HG02852 (cell line): ENCODE measurements around the gene SVIL.

Experiments used
- ATAC-seq: cut with Tn5 transposase; IDR thresholded peaks from one replicate; pipeline ENCODE4 v1.9.1; 2021; ENCODE audit warnings: mild to moderate bottlenecking, moderate library complexity; ENCODE audit not compliant: unreplicated experiment

The SVIL gene

GRCh38 chr10:29650552-29650944, 15.8 kb upstream of the SVIL start:
- no peak for ATAC-seq

DNA sequence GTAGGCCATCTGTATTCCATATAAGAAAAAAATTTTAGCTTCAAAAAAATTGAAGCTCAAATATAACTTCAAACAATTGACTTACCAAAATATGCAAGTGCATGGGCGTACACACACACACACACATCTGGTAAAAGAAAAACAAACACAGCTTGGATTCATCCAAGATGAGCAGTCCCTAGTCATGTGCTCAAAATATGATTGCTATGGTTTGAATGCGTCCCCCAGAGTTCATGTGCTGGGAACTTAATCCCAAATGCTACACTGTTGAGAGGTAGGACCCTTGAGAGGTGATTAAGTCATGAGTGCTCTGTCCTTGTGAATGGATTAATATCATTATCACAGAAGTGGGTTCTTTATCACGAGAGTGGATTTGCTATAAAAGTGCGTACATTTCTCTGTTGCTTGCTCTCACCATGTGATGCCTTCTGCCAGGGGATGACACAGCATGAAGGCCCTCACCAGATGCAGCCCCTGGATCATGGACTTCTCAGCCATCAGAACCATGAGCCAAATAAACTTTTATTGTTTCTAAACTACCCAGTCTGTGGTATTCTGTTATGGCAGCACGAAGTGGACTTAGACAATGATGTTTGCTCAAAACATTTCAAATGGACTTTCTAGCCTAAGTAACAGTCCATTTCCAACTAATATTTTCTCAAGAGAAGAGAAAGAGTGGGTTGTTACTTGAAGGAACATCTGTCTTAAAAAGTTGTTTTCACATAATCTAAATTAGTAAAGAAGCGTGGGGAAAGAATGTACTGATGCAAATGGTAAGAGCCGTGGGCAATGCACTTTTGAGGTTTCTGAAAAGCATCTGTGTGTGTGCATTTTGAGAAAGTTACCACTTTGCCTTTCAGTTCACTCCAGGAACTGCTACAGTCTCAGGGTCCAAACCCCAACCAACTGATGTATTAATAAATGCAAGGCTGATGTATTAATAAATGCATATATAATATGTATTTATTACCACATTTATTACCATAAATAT, 15.1 kb upstream of the SVIL start:
- no peak for ATAC-seq

DNA sequence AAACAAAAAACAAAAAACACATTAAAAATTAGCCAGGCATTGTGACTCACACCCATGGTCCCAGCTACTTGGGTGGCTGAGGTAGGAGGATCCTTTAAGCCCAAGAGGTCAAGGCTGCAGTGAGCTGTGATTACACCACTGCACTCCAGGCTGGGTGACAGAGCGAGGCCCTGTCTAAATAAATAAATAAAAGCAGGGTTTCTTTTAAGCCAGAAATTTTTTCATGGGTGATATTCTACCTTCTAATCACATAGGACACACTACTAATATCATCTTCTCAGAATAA, 14.2 kb upstream of the SVIL start:
- ATAC-seq: no peak

DNA sequence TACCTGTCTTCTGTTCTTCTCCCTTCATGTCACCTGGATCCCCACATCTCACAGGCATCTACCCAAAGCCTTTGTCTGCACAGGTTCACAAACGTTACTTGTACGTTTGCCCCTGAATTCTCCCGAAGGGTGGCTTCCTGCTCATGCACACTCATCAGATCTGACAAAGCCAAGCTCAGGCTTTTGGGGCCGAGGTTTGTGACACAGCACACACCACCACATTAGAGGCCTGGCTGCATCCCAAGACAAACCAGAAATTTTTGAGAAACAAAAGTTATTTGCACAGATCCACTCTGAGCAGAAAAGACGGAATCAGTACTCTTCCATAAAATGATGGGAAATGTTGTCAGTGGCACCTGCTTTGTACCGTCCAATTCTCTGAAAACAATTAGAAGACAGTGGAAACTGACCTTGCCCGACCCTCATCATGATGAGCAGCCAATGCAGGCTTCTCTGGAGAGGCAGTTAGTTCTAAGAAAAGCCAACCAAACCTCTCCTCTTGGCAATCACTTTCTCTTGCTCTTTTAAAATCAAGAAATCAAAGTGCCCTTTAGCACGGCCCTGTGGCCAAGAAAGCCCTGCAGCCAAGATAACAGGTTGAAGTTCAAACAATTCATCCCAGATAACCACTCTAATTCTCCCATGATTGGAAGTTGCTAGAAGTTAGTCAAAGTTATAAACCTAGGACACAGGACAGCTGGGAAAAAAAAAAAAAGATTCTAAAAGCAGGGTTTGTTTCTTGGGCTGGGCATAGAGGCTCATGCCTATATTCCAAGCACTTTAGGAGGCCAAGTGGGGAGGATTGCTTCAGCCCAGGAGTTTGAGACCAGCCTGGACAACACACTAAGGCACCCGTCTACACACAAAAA, 13.6 kb upstream of the SVIL start:
- no peak for ATAC-seq

DNA sequence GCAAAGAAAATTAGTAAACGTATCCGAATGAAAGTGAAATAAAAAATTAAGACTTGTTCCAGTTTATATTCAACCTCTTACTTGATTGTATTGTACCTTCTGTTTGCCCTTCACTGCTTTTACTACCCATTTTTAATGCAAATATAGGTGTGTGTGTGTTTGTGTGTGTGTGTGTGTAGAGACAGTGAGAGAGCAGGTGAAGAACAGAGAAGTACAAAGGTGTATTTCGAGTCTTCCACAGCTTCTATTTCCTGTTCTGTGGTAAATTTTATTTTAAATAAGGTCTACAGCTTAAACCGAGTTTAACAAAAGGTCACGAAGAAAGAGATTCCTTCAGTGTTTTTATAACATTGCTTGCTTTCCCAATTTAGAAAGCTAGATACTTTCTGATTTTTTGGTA, 12.7 kb upstream of the SVIL start:
- no peak for ATAC-seq

GRCh38 chr10:29646960-29647461, 12.2 kb upstream of the SVIL start:
- no peak for ATAC-seq

DNA sequence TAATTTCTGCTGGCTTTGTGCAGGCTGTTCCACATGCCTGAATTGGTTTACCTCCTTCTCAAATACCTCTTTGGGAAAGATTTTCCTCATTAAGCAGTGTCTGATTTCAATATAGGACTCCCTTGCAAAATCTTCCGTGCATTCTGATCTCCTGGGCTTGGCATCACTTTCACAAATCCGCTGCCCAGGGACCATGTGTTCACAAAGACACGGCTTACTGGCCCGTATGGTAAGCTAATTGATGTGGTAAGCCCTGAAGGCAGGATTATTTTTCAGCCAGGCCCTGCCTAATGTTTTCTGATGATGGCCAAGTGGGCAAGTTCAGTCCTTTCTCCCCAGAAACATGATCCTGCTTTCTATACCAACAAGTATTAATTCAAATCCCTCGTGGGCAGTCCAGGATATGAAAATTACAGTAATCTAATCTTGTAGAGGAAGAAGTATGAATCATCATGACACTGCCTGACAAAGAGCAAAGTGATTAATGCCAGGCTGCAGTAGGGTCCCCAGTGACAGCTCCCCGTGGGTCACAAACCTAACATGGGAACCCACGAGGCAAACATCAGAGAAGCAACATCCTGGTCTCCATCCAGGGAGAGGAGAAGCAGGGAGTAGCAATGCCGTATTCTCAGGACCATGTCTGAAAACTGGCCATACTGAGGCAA, 11.6 kb upstream of the SVIL start:
- ATAC-seq: no peak

- ATAC-seq: no peak
Observed at GRCh38 chr10:29643771-29644501, 9.2 kb upstream of the SVIL start.

GRCh38 chr10:29642990-29643389, 8.2 kb upstream of the SVIL start:
- ATAC-seq: no peak

GRCh38 chr10:29637537-29637936, 2.8 kb upstream of the SVIL start:
- no peak for ATAC-seq

DNA sequence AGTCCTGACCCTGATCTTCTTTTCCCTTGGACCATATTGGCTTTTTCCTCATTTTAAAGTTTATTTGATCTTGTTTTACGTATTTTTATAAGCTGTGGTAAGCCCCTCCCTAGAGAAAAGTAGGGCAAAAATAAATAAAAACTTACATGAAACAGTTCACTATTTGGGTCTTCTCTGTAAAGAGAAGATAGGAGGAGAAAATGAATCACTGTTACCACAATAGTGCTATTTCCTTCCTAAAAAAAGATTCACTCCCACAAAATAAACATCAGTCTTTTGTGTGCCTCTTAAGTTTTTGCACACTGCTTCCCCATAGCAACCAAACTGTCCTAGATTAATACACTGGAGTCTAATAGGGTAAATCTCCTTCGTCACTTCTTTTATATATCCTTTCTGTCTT, 1.4 kb upstream of the SVIL start:
- no peak for ATAC-seq

GRCh38 chr10:29635711-29636144, 957 bp upstream of the SVIL start:
- ATAC-seq: no peak

GRCh38 chr10:29634105-29634504, 666 bp downstream of the SVIL start:
- ATAC-seq: no peak

DNA sequence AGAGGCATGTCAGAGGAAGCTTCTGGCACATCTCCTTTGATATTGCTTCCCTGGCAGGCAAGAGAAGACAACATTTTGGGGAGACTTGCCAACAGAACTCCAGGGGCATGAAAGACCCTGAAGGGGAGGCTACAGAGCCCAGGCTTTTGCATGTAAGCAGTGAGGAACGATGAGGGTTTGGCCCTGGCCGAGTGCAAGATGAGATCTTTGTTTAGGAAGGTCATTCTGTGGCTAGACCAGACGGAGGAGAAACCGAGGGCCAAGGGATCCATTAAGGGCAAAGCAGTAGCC, 3.8 kb downstream of the SVIL start:
- no peak for ATAC-seq

DNA sequence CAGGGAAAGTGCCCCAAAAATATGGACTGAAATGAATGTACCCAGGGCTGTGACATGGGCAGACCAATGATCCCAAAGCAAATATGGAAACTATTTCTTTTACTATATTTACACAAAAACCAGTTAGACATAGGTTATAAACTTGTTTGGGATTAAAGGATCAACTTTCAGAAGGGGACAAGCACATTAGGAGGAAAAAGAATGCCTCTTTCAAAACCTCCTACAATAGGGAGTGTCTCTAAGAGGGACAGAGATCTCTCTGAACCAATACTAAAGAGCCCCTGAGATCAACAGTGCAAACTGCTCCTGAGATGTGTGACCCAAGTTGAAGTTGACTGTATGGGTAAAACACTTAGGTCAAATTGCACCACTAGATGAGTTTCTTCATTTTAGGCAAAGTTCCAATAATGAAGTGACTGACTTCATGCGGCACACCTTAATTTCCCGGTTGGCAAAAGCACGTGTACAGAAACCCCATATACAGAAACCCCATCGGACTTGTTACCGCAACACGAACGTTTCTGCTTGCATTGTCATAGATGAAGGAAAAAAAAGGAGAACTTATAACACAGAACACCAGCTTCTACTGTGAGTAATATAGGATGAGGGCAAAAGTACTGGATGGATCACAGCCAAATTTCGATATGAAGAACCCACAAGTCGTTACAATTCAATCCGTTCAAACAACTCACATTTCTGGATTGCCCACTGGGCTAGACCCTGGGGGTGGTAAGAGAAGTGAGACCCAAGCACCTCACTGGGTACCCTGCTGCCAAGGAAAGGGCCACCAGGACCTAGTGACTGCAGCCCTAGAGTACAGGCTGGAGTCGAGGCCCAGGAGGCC, 4.3 kb downstream of the SVIL start:
- ATAC-seq: no peak

DNA sequence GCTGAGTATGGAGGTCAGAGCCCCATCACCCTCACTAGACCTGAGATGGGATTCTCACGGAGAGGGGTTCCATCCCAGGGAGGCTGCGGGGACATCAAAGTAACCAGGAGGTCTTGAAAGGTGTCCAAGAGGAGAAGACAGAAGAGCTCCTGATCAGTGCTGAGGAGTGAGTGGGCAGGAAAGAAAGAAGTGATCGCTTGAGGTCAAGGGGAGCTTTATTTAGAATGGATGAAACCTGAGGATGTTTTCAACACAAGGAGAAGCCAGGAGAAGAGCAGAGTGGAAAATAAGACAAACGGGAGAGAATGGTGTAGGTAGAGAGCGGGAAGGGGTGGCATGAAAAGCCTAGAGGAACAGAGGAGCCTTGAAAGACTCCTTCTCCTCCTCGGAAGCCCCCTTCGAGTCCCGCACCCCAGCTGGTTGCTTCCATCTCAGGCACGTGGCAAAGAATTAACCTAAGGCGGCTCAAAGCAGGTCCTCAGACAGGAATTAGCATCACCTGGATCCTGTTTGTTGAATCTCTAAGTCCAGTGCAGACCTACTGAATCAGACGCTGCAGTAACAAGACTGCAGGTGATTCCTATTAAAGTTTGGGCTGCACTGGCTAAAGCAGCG, 5.8 kb downstream of the SVIL start:
- no peak for ATAC-seq

DNA sequence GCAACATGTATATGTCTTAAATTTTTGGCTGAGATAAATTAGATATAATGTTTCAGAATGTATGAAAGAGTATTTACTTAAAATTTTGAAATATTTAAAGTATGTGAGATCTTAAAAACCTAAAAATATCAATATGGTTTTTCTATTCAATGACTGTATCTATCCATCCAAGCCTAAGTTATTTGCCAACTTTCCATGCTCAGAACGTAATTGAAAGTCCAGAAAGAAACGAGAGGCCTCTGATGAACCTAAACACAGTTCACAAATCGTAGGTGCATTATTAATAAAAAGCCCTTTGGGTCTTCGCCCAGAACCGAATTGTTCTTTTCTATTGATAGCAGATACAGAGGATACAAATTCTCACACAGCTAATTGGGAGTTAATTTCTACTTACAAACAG, 6.5 kb downstream of the SVIL start:
- no peak for ATAC-seq

GRCh38 chr10:29627201-29628132, 7.3 kb downstream of the SVIL start:
- no peak for ATAC-seq
